Measurements from ENCODE around the gene ADARB2. TPM values are rescaled to one million over a fixed set of nuclear protein-coding genes. Genes with fewer than 3 reads are reported as not detected.
"Not testable (repeated sequence)": the region's sequence is repeated elsewhere in the genome, so short reads cannot be mapped to it uniquely, and the experiment has no call there.

The ADARB2 gene
- total RNA-seq, 1 donor from 2014 or later: 0.80 TPM

DNA sequence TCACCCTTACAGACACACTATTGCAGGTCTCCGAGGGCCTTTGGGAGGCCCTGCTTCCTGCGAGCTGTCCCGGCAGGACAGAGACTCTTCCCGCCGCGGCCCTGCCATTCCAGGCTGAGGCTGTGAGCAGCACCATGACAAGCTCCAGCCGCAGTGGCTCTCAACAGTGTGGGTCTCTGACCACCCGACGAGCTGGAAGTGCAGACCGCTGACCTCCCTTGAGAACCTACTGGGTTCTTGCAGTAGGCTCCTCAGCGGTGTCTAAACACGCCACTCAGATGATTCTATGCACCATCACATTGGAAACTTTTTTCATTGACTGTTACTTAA is 377.7 kb downstream of the ADARB2 start:
- ATAC-seq (no peak), DNase-seq (no peak)
- no peaks in the 10 kb centered on the region for H3K4me1 ChIP-seq
- H3K36me3 ChIP-seq: no peaks in the 10 kb centered on the region
- H3K9me3 ChIP-seq: no peaks in the 10 kb centered on the region
- TF ChIP-seq CTCF (IDR thresholded peaks at IDR 0.05): no peak
- H3K4me3 ChIP-seq: no peak overlapping the region
- H3K27ac ChIP-seq: no peak overlapping the region
- H3K27me3 ChIP-seq (ENCODE audit: low read depth): peaks cover 21% of the 10 kb centered on the region
- intact Hi-C loops (cut with DNase I): no loop called here

- no peak for ATAC-seq
- H3K27ac ChIP-seq: no peak overlapping the region
- H3K27me3 ChIP-seq (ENCODE audit: low read depth): peaks cover 18% of the 10 kb centered on the region
- intact Hi-C loops (cut with DNase I): no loop called here
- no peaks in the 10 kb centered on the region for H3K4me1 ChIP-seq
- DNase-seq: no peak
- no peak overlapping the region for H3K4me3 ChIP-seq
- no peaks in the 10 kb centered on the region for H3K36me3 ChIP-seq
- no peak for TF ChIP-seq CTCF (IDR thresholded peaks at IDR 0.05)
- no peaks in the 10 kb centered on the region for H3K9me3 ChIP-seq
Measured at GRCh38 chr10:1358860-1359625, 378.3 kb downstream of the ADARB2 start.

GRCh38 chr10:1358147-1358546 is 379.2 kb downstream of the ADARB2 start:
- TF ChIP-seq CTCF (IDR thresholded peaks at IDR 0.05): no peak
- no peaks in the 10 kb centered on the region for H3K4me1 ChIP-seq
- no peak for ATAC-seq
- H3K9me3 ChIP-seq: no peaks in the 10 kb centered on the region
- no peak overlapping the region for H3K4me3 ChIP-seq
- no peak overlapping the region for H3K27ac ChIP-seq
- intact Hi-C loops (cut with DNase I): no loop called here
- H3K27me3 ChIP-seq (ENCODE audit: low read depth): peaks cover 11% of the 10 kb centered on the region
- H3K36me3 ChIP-seq: no peaks in the 10 kb centered on the region
- no peak for DNase-seq

DNA sequence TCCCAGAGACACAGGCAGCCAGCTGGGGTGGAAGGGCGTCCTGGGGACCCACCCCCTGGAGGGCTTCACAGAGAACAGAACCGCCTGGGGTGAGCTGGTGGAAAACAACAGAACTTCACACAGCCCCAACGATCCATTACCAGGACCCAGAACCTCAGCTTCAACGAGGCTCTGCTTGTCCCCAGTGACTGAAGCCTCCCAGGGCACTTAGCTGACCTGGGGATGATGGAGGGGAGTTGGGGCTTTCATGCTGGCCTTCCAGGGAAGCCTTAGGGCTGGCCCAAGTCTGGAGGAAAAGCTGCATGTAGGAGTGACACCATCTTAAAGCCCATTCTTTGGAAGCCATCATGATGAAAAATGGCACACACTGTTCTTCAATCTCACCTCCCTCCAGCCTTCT is 381.0 kb downstream of the ADARB2 start:
- no peaks in the 10 kb centered on the region for H3K9me3 ChIP-seq
- ATAC-seq (no peak), DNase-seq (no peak)
- intact Hi-C loops (cut with DNase I): no loop called here
- H3K27me3 ChIP-seq (ENCODE audit: low read depth): peaks cover 7% of the 10 kb centered on the region
- no peaks in the 10 kb centered on the region for H3K4me1 ChIP-seq
- no peaks in the 10 kb centered on the region for H3K36me3 ChIP-seq
- H3K4me3 ChIP-seq: no peak overlapping the region
- no peak for TF ChIP-seq CTCF (IDR thresholded peaks at IDR 0.05)
- H3K27ac ChIP-seq: no peak overlapping the region

- no peak for ATAC-seq
- intact Hi-C loops (cut with DNase I): no loop called here
- Histone ChIP-seq H3K27me3 (ENCODE audit: low read depth) (peaks cover 6% of the 10 kb centered on the region), H3K36me3 (no peaks in the 10 kb centered on the region), H3K27ac (no peak overlapping the region), H3K4me1 (no peaks in the 10 kb centered on the region), H3K4me3 (no peak overlapping the region), H3K9me3 (no peaks in the 10 kb centered on the region)
- no peak for TF ChIP-seq CTCF (IDR thresholded peaks at IDR 0.05)
- DNase-seq: no peak
Measured at GRCh38 chr10:1354809-1355710, 382.3 kb downstream of the ADARB2 start.

DNA sequence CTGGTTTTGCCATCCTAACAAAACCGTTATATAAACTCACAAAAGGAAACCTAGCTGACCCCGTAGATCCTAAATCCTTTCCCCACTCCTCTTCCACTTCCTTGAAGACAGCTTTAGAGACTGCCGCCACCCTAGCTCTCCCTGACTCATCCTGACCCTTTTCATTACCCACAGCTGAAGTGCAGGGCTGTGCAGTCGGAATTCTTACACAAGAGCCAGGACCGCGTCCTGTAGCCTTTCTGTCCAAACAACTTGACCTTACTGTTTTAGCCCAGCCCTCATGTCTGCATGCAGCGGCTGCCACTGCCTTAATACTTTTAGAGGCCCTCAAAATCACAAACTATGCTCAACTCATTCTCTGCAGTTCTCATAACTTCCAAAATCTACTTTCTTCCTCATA is 385.0 kb downstream of the ADARB2 start:
- H3K9me3 ChIP-seq; H3K27me3 ChIP-seq (ENCODE audit: low read depth); H3K4me3 ChIP-seq; H3K4me1 ChIP-seq; H3K27ac ChIP-seq; ATAC-seq; DNase-seq; intact Hi-C loops (cut with DNase I); H3K36me3 ChIP-seq: not testable (repeated sequence)
